Measurements from ENCODE around the gene PHKG1. TPM values are rescaled to one million over a fixed set of nuclear protein-coding genes. Genes with fewer than 3 reads are reported as not detected.
"Not testable (repeated sequence)": the region's sequence is repeated elsewhere in the genome, so short reads cannot be mapped to it uniquely, and the experiment has no call there.

Gene PHKG1
- total RNA-seq, 3 donors from 2014 or later (not counting 1 experiment from before 2014, with no cell fraction given), result 4.9 to 5.6 (median 5.0) TPM

DNA sequence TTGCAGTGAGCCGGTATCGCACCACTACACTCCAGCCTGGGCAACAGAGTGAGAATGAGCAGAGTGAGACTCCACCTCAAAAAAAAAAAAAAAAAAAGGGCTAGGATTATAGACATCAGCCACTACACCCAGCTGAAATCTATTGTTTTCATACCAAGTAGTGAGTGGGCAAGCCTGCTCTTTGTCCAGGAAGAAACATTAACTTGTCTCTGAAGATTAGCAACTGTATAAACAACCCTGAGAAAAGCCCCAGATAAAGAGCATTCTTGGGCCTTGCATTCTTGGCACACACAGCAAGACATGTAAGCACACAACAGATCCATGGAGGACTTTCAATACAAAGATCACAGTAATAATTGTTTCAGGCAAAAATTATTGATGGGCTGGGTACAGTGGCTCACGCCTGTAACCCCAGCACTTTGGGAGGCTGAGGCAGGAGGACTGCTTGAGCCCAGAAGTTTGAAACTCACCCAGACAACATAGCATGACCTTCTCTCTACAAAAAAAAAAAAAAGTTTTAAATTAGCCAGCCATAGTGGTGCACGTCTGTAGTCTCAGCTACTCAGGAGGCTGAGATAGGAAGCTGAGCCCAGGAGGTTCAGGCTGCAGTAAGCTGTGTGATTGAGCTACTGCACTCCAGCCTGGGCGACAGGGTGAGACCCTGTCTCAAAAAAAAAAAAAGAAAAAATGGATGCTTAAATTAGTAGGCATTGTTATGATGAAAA lies 45.9 kb downstream of the PHKG1 start:
- no peaks in the 10 kb centered on the region for H3K27me3 ChIP-seq (ENCODE audit: control insufficient read depth, insufficient read depth, low read length)
- Mint-ChIP-seq H3K4me3 (no peak overlapping the region), H3K9me3 (no peaks in the 10 kb centered on the region), H3K36me3 (no peaks in the 10 kb centered on the region), H3K27ac (no peak overlapping the region), H3K4me1 (peaks cover 0 to 14% of the 10 kb centered on the region in 2 donors), H3K27me3 (ENCODE audit: low read depth in 2 of 2) (no peaks in the 10 kb centered on the region)
- TF ChIP-seq, protein P1, sequence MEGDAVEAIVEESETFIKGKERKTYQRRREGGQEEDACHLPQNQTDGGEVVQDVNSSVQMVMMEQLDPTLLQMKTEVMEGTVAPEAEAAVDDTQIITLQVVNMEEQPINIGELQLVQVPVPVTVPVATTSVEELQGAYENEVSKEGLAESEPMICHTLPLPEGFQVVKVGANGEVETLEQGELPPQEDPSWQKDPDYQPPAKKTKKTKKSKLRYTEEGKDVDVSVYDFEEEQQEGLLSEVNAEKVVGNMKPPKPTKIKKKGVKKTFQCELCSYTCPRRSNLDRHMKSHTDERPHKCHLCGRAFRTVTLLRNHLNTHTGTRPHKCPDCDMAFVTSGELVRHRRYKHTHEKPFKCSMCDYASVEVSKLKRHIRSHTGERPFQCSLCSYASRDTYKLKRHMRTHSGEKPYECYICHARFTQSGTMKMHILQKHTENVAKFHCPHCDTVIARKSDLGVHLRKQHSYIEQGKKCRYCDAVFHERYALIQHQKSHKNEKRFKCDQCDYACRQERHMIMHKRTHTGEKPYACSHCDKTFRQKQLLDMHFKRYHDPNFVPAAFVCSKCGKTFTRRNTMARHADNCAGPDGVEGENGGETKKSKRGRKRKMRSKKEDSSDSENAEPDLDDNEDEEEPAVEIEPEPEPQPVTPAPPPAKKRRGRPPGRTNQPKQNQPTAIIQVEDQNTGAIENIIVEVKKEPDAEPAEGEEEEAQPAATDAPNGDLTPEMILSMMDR (IDR thresholded peaks at IDR 0.05), result no peak
- DNase-seq (no peak), ATAC-seq (no peak)
- H3K9me3 ChIP-seq (ENCODE audit: control insufficient read depth, insufficient read depth, low read length), result no peaks in the 10 kb centered on the region
- H3K4me1 ChIP-seq (ENCODE audit: control insufficient read depth, insufficient read depth, low read length), result peaks cover 12% of the 10 kb centered on the region
- WGBS (ENCODE audit: insufficient coverage), result 90% methylated on average over 5 of the region's 5 CpGs
- no peaks in the 10 kb centered on the region for H3K36me3 ChIP-seq (ENCODE audit: control insufficient read depth, insufficient read depth, low read length)
- H3K27ac ChIP-seq (ENCODE audit: low read length), result no peak overlapping the region
- intact Hi-C loops (cut with micrococcal nuclease), result no loop called here
- H3K4me3 ChIP-seq (ENCODE audit: low read length), result no peak overlapping the region

DNA sequence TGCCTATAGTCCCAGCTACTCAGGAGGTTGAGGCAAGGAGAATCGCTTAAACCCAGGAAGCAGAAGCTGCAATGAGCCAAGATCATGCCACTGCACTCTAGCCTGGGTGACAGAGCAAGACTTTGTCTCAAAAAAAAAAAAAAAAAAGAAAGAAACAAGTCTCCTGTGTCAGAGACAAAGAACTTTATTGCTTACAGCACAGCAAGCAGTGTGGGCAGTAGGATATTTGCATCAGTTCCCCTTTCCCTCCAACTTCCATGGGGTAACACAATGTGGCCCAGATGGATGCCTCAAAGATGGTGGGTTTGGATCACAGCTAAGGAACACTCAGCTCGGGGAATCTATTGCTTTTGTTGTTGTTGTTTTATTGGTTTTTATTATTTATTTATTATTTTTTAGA lies 47.0 kb downstream of the PHKG1 start:
- H3K9me3 ChIP-seq (ENCODE audit: control insufficient read depth, insufficient read depth, low read length); H3K9me3 Mint-ChIP-seq; H3K27ac Mint-ChIP-seq; H3K4me3 ChIP-seq (ENCODE audit: low read length); H3K27ac ChIP-seq (ENCODE audit: low read length); H3K27me3 Mint-ChIP-seq (ENCODE audit: low read depth in 2 of 2); H3K4me3 Mint-ChIP-seq; H3K4me1 ChIP-seq (ENCODE audit: control insufficient read depth, insufficient read depth, low read length); H3K36me3 Mint-ChIP-seq; DNase-seq; H3K4me1 Mint-ChIP-seq; H3K36me3 ChIP-seq (ENCODE audit: control insufficient read depth, insufficient read depth, low read length); ATAC-seq; H3K27me3 ChIP-seq (ENCODE audit: control insufficient read depth, insufficient read depth, low read length); intact Hi-C loops (cut with micrococcal nuclease): not testable (repeated sequence)
- WGBS (ENCODE audit: insufficient coverage), result 98% methylated on average over 2 of the region's 2 CpGs

DNA sequence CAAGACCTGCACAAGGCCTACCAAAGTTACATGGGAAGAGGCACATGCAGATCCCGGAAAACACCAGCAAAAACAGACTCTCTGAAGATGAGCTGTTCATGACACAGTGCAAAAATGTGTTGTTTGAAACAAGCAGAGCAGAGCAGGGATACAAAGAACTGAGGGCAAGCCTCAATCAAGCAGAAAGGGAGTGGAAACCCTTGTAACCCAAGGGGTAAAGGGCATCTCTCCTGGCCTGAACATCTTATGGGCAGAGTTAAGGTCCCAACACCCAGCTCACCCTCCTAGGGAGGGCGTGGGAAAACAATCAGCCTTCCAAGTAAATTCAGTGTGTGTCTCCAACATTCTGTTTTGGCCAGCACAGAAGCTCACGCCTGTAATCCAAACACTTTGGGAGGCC lies 52.0 kb downstream of the PHKG1 start:
- WGBS (ENCODE audit: insufficient coverage), result 92% methylated on average over 3 of the region's 3 CpGs
- Mint-ChIP-seq H3K36me3 (no peaks in the 10 kb centered on the region), H3K27ac (no peak overlapping the region), H3K4me1 (no peaks in the 10 kb centered on the region), H3K27me3 (ENCODE audit: low read depth in 2 of 2) (no peaks in the 10 kb centered on the region), H3K9me3 (no peaks in the 10 kb centered on the region), H3K4me3 (no peak overlapping the region)
- H3K4me1 ChIP-seq (ENCODE audit: control insufficient read depth, insufficient read depth, low read length), result no peaks in the 10 kb centered on the region
- no peak for ATAC-seq
- TF ChIP-seq, protein P1 (IDR thresholded peaks at IDR 0.05), result no peak
- intact Hi-C loops (cut with micrococcal nuclease), result no loop called here
- no peak for DNase-seq
- H3K4me3 ChIP-seq (ENCODE audit: low read length), result no peak overlapping the region
- H3K27me3 ChIP-seq (ENCODE audit: control insufficient read depth, insufficient read depth, low read length), result no peaks in the 10 kb centered on the region
- H3K36me3 ChIP-seq (ENCODE audit: control insufficient read depth, insufficient read depth, low read length), result no peaks in the 10 kb centered on the region
- H3K9me3 ChIP-seq (ENCODE audit: control insufficient read depth, insufficient read depth, low read length), result no peaks in the 10 kb centered on the region
- no peak overlapping the region for H3K27ac ChIP-seq (ENCODE audit: low read length)

DNA sequence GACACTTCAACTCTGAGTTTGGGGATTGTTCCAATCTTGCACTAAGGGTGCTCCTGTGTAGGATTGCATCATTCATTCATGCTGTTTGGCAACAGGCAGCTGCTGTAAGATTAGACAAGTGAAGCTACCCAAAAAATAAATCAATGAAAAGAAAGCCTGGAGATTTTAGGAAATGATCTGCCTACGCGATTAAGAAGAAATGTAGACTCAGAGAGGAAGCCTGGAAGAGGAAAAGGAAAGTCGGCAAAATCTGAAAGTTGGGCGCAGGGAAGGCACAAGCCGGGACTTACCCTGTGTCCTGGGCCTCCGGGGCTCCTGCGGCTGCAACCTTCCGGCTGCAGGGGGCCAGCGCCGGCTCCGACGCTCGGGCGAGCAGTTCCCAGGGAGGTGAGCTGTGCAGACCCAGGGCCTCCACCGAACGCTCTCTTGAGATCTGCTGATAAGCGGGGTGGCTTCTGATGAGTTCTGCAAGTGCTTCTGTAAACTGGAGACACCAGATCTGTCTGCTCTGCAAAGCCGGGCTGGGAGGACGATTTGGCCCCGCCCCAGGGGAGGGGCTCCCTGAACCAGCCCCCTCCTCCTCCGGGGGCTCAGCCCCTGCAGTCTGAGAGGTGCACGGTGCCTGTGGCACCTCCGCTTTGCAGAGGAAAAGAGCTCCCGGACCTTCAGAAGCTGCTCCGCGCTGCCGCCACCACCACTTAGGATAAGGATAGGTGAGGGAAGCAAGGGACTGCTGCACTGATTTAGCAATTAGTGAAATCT lies 58.9 kb downstream of the PHKG1 start:
- intact Hi-C loops (cut with micrococcal nuclease), result no loop called here
- peak overlapping the region; percentile 8 to 73 for H3K27ac Mint-ChIP-seq
- peak overlapping the region; percentile 62 for H3K4me3 ChIP-seq (ENCODE audit: low read length)

DNA sequence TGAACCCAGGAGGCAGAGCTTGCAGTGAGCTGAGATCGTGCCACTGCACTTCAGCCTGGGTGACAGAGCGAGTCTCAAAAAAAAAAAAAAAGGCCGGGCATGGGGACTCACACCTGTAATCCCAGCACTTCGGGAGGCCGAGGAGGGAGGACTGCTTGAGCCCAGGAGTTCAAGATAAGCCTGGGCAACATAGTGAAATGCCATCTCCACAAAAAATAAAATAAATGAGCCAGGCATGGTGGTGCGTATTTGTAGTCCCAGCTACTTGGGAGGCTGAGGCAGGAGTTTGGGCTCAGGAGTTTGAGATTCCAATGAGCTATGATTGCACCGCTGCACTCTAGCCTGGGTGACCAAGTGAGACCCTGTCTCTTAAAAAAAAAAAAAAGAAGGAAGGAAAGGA lies 60.2 kb downstream of the PHKG1 start:
- intact Hi-C loops (cut with micrococcal nuclease); H3K4me3 ChIP-seq (ENCODE audit: low read length); H3K9me3 ChIP-seq (ENCODE audit: control insufficient read depth, insufficient read depth, low read length); DNase-seq; H3K4me1 ChIP-seq (ENCODE audit: control insufficient read depth, insufficient read depth, low read length); H3K36me3 ChIP-seq (ENCODE audit: control insufficient read depth, insufficient read depth, low read length); H3K4me1 Mint-ChIP-seq; H3K27me3 ChIP-seq (ENCODE audit: control insufficient read depth, insufficient read depth, low read length); H3K27me3 Mint-ChIP-seq (ENCODE audit: low read depth in 2 of 2); ATAC-seq; H3K27ac Mint-ChIP-seq; H3K36me3 Mint-ChIP-seq; H3K27ac ChIP-seq (ENCODE audit: low read length); H3K9me3 Mint-ChIP-seq: not testable (repeated sequence)
- H3K4me3 Mint-ChIP-seq, result peak overlapping the region; percentile 77
- 97% methylated on average over 7 of the region's 7 CpGs for WGBS (ENCODE audit: insufficient coverage)

More for the DNA sequence above, 58.9 kb downstream of the PHKG1 start:
- TF ChIP-seq, protein P1 (IDR thresholded peaks at IDR 0.05), result peak; percentile 24
- DNase-seq (peak; percentile 45 to 83), ATAC-seq (peak; percentile 85 to 93 (median 91))
- Mint-ChIP-seq H3K4me3 (peak overlapping the region; percentile 94), H3K36me3 (no peaks in the 10 kb centered on the region), H3K27me3 (ENCODE audit: low read depth in 2 of 2) (no peaks in the 10 kb centered on the region), H3K4me1 (peaks cover 5 to 7% of the 10 kb centered on the region in 2 donors), H3K9me3 (no peaks in the 10 kb centered on the region)
- no peaks in the 10 kb centered on the region for H3K9me3 ChIP-seq (ENCODE audit: control insufficient read depth, insufficient read depth, low read length)
- no peaks in the 10 kb centered on the region for H3K27me3 ChIP-seq (ENCODE audit: control insufficient read depth, insufficient read depth, low read length)
- H3K36me3 ChIP-seq (ENCODE audit: control insufficient read depth, insufficient read depth, low read length), result no peaks in the 10 kb centered on the region
- H3K27ac ChIP-seq (ENCODE audit: low read length), result no peak overlapping the region
- peaks cover 2% of the 10 kb centered on the region for H3K4me1 ChIP-seq (ENCODE audit: control insufficient read depth, insufficient read depth, low read length)
- 1% methylated on average over 27 of the region's 27 CpGs for WGBS (ENCODE audit: insufficient coverage)

DNA sequence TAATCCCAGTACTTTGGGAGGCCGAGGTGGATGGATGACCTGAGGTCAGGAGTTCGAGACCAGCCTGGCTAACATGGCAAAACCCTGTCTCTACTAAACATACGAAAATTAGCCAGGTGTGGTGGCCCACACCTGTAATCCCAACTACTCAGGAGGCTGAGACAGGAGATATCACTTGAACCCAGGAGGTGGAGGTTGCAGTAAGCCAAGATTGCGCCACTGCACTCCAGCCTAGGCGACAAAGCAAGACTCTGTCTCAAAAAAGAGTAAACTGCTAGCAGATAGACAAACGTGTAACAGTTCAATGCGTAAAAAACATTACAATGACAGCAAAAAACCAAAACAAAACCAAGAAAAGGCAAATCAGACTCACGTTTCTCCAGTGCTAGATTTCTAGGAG lies 61.2 kb downstream of the PHKG1 start:
- ATAC-seq; H3K9me3 Mint-ChIP-seq; H3K27ac Mint-ChIP-seq; H3K4me3 ChIP-seq (ENCODE audit: low read length); H3K36me3 Mint-ChIP-seq; H3K9me3 ChIP-seq (ENCODE audit: control insufficient read depth, insufficient read depth, low read length); H3K27ac ChIP-seq (ENCODE audit: low read length); H3K36me3 ChIP-seq (ENCODE audit: control insufficient read depth, insufficient read depth, low read length); H3K4me1 ChIP-seq (ENCODE audit: control insufficient read depth, insufficient read depth, low read length); intact Hi-C loops (cut with micrococcal nuclease); H3K4me1 Mint-ChIP-seq; H3K27me3 Mint-ChIP-seq (ENCODE audit: low read depth in 2 of 2); H3K27me3 ChIP-seq (ENCODE audit: control insufficient read depth, insufficient read depth, low read length); DNase-seq: not testable (repeated sequence)
- H3K4me3 Mint-ChIP-seq, result peak overlapping the region; percentile 77
- WGBS (ENCODE audit: insufficient coverage), result 84% methylated on average over 8 of the region's 8 CpGs
